GM12878 (cell line): ENCODE results near the gene YAF2.

Source experiments
- CUX1 ChIP-seq: IDR thresholded peaks from 2 replicates; pipeline ENCODE4 v1.6.1; 2012; ENCODE audit warnings: improper control_type of control experiment, low read depth, low read length; ENCODE audit not compliant: insufficient replicate concordance
- EP300 ChIP-seq, 2 experiments: fragments of 150-350 bp in 1 of 2; IDR thresholded peaks; 2 replicates each; pipeline ENCODE4 v1.6.1; 2011 to 2012; ENCODE audit warnings: low read depth in 2 of 2, low read length in 2 of 2, borderline replicate concordance in 1 of 2, improper control_type of control experiment in 1 of 2, inconsistent platforms in 1 of 2; ENCODE audit not compliant: control insufficient read depth in 1 of 2
- NFYB ChIP-seq: IDR thresholded peaks from 2 replicates; pipeline ENCODE4 v1.6.1; 2011; ENCODE audit warnings: low read depth, mild to moderate bottlenecking, low read length, improper control_type of control experiment, moderate library complexity; ENCODE audit not compliant: insufficient read depth
- POLR2AphosphoS5 ChIP-seq: IDR thresholded peaks from 2 replicates; pipeline ENCODE4 v1.6.1; 2011; ENCODE audit warnings: mild to moderate bottlenecking, low read length, inconsistent platforms
- SP1 ChIP-seq: IDR thresholded peaks from one replicate; pipeline ENCODE4 v1.6.1; 2011; ENCODE audit warnings: low read depth, low read length

GRCh38 chr12:42213023-42213422 lies 25.0 kb downstream of the YAF2 start:
- TF ChIP-seq POLR2AphosphoS5 (no peak), CUX1 (no peak), SP1 (no peak), EP300 (IDR thresholded peaks at IDR 0.05; ENCODE audit: borderline replicate concordance in 1 of 2, control insufficient read depth in 1 of 2, low read depth in 2 of 2, low read length in 2 of 2) (no peak), NFYB (no peak)
